ENCODE results near the gene OR8J1.
"Not testable (repeated sequence)": the region's sequence is repeated elsewhere in the genome, so short reads cannot be mapped to it uniquely, and the experiment has no call there.

Gene OR8J1

GRCh38 chr11:56353991-56354390, at the start of gene OR8J1:
TSS of gene OR8J1 (plus strand) at chr11:56354291. CDS start at chr11:56360247, 5,956 bp downstream.
- in situ Hi-C loops (cut with HindIII; ENCODE audit: low pct_unique_long_range_greater_than_20kb, low sequenced_read_pairs), result no loop called here
- no peak for DNase-seq (ENCODE audit: low read depth in 1 of 2, low spot score in 1 of 2)
- no peak for TF ChIP-seq JUND (IDR thresholded peaks at IDR 0.05; ENCODE audit: low read depth)

GRCh38 chr11:56307836-56308235, 46.3 kb upstream of the OR8J1 start:
- in situ Hi-C loops (cut with HindIII; ENCODE audit: low pct_unique_long_range_greater_than_20kb, low sequenced_read_pairs), result no loop called here
- no peak for DNase-seq (ENCODE audit: low read depth in 1 of 2, low spot score in 1 of 2)
- TF ChIP-seq JUND (IDR thresholded peaks at IDR 0.05; ENCODE audit: low read depth), result no peak

GRCh38 chr11:56314844-56315243, 39.2 kb upstream of the OR8J1 start, which contains the start of gene OR8K3:
TSS of gene OR8K3 (plus strand) at chr11:56315144. CDS start at chr11:56318307, 3,163 bp downstream.
- in situ Hi-C loops (cut with HindIII; ENCODE audit: low pct_unique_long_range_greater_than_20kb, low sequenced_read_pairs), result no loop called here
- DNase-seq (ENCODE audit: low read depth in 1 of 2, low spot score in 1 of 2), result no peak
- no peak for TF ChIP-seq JUND (IDR thresholded peaks at IDR 0.05; ENCODE audit: low read depth)

GRCh38 chr11:56331861-56332491, 22.1 kb upstream of the OR8J1 start:
- peak; percentile 12 to 24 for DNase-seq (ENCODE audit: low read depth in 1 of 2, low spot score in 1 of 2)
- TF ChIP-seq JUND (IDR thresholded peaks at IDR 0.05; ENCODE audit: low read depth), result no peak
- in situ Hi-C loops (cut with HindIII; ENCODE audit: low pct_unique_long_range_greater_than_20kb, low sequenced_read_pairs), result no loop called here

- in situ Hi-C loops (cut with HindIII; ENCODE audit: low pct_unique_long_range_greater_than_20kb, low sequenced_read_pairs), result no loop called here
- DNase-seq (ENCODE audit: low read depth in 1 of 2, low spot score in 1 of 2), result no peak
- TF ChIP-seq JUND (IDR thresholded peaks at IDR 0.05; ENCODE audit: low read depth), result no peak
These were observed 20.9 kb upstream of the OR8J1 start for GRCh38 chr11:56333156-56333555.

- in situ Hi-C loops (cut with HindIII; ENCODE audit: low pct_unique_long_range_greater_than_20kb, low sequenced_read_pairs), result no loop called here
These were observed 13.8 kb upstream of the OR8J1 start for GRCh38 chr11:56340289-56340688.

GRCh38 chr11:56345739-56346138, 8.4 kb upstream of the OR8J1 start, which contains the start of gene OR8K1:
TSS of gene OR8K1 (plus strand) at chr11:56346039. CDS start at chr11:56346039, 0 bp downstream.
- TF ChIP-seq JUND (IDR thresholded peaks at IDR 0.05; ENCODE audit: low read depth), result no peak
- no peak for DNase-seq (ENCODE audit: low read depth in 1 of 2, low spot score in 1 of 2)
- in situ Hi-C loops (cut with HindIII; ENCODE audit: low pct_unique_long_range_greater_than_20kb, low sequenced_read_pairs), result no loop called here

More at GRCh38 chr11:56340289-56340688, 13.8 kb upstream of the OR8J1 start:
- no peak for TF ChIP-seq JUND (IDR thresholded peaks at IDR 0.05; ENCODE audit: low read depth)
- DNase-seq (ENCODE audit: low read depth in 1 of 2, low spot score in 1 of 2), result no peak

GRCh38 chr11:56375324-56375723, 21.2 kb downstream of the OR8J1 start, which contains the start of gene OR8U1:
TSS of gene OR8U1 (plus strand) at chr11:56375624. CDS start at chr11:56375624, 0 bp downstream.
- in situ Hi-C loops (cut with HindIII; ENCODE audit: low pct_unique_long_range_greater_than_20kb, low sequenced_read_pairs), result no loop called here
- no peak for TF ChIP-seq JUND (IDR thresholded peaks at IDR 0.05; ENCODE audit: low read depth)
- no peak for DNase-seq (ENCODE audit: low read depth in 1 of 2, low spot score in 1 of 2)

- in situ Hi-C loops (cut with HindIII; ENCODE audit: low pct_unique_long_range_greater_than_20kb, low sequenced_read_pairs), result no loop called here
- no peak for TF ChIP-seq JUND (IDR thresholded peaks at IDR 0.05; ENCODE audit: low read depth)
- DNase-seq (ENCODE audit: low read depth in 1 of 2, low spot score in 1 of 2), result no peak
These were observed 26.0 kb downstream of the OR8J1 start for GRCh38 chr11:56380120-56380519.

GRCh38 chr11:56394381-56394780, 40.3 kb downstream of the OR8J1 start:
- no peak for DNase-seq (ENCODE audit: low read depth in 1 of 2, low spot score in 1 of 2)
- in situ Hi-C loops (cut with HindIII; ENCODE audit: low pct_unique_long_range_greater_than_20kb, low sequenced_read_pairs), result no loop called here
- TF ChIP-seq JUND (IDR thresholded peaks at IDR 0.05; ENCODE audit: low read depth), result no peak

GRCh38 chr11:56396047-56396446, 42.0 kb downstream of the OR8J1 start:
- in situ Hi-C loops (cut with HindIII; ENCODE audit: low pct_unique_long_range_greater_than_20kb, low sequenced_read_pairs), result no loop called here
- peak; percentile 21 to 52 for DNase-seq (ENCODE audit: low read depth in 1 of 2, low spot score in 1 of 2)
- TF ChIP-seq JUND (IDR thresholded peaks at IDR 0.05; ENCODE audit: low read depth), result no peak

- in situ Hi-C loops (cut with HindIII; ENCODE audit: low pct_unique_long_range_greater_than_20kb, low sequenced_read_pairs); DNase-seq (ENCODE audit: low read depth in 1 of 2, low spot score in 1 of 2): not testable (repeated sequence)
These were observed 47.9 kb downstream of the OR8J1 start for GRCh38 chr11:56401858-56402461.

- DNase-seq (ENCODE audit: low read depth in 1 of 2, low spot score in 1 of 2), result no peak
- no peak for TF ChIP-seq JUND (IDR thresholded peaks at IDR 0.05; ENCODE audit: low read depth)
- in situ Hi-C loops (cut with HindIII; ENCODE audit: low pct_unique_long_range_greater_than_20kb, low sequenced_read_pairs), result no loop called here
These were observed 50.3 kb downstream of the OR8J1 start for GRCh38 chr11:56404393-56404792.
